ENCODE data around the gene MAGEB2. TPM values are rescaled to one million over a fixed set of nuclear protein-coding genes. Genes with fewer than 3 reads are reported as not detected.

MAGEB2 gene
- polyA plus RNA-seq, 12 donors, result not detected

Other genes with a start within 250 kb of the MAGEB2 start
- not detected for gene MAGEB3, start 15.1 kb downstream of the MAGEB2 start, polyA plus RNA-seq (ENCODE audit: insufficient read length in 12 of 12)
- gene MAGEB4, start 26.4 kb downstream of the MAGEB2 start, polyA plus RNA-seq (ENCODE audit: insufficient read length in 12 of 12), result not detected
- not detected for gene MAGEB1, start 31.6 kb downstream of the MAGEB2 start, polyA plus RNA-seq (ENCODE audit: insufficient read length in 12 of 12)
- under 1 TPM in 10 of 12 donors, not detected in 2; 0.12 to 0.48 (median 0.33) TPM for gene NR0B1, start 93.8 kb downstream of the MAGEB2 start, polyA plus RNA-seq (ENCODE audit: insufficient read length in 12 of 12)

All from muscle of arm (tissue), 12 donors.